ENCODE results near the gene UBE3D. TPM values are rescaled to one million over a fixed set of nuclear protein-coding genes. Genes with fewer than 3 reads are reported as not detected.
"Not testable (repeated sequence)": the region's sequence is repeated elsewhere in the genome, so short reads cannot be mapped to it uniquely, and the experiment has no call there.

Gene UBE3D
- total RNA-seq, 1 experiment from 2014 or later = 10.3 TPM

- DNase-seq = no peak
- Histone ChIP-seq H3K27ac (no peak overlapping the region), H3K9me3 (replicated peaks) (no peaks in the 10 kb centered on the region), H3K4me1 (peaks cover 23% of the 10 kb centered on the region), H3K36me3 (no peaks in the 10 kb centered on the region), H3K4me3 (no peak overlapping the region), H3K27me3 (no peaks in the 10 kb centered on the region)
These were observed 193.5 kb downstream of the UBE3D start for GRCh38 chr6:82872185-82872584.

- H3K27me3 ChIP-seq = no peaks in the 10 kb centered on the region
- H3K4me1 ChIP-seq = peaks cover 10% of the 10 kb centered on the region
- no peaks in the 10 kb centered on the region for H3K9me3 ChIP-seq (replicated peaks)
- no peak overlapping the region for H3K27ac ChIP-seq
- H3K4me3 ChIP-seq = no peak overlapping the region
- DNase-seq = no peak
- H3K36me3 ChIP-seq = no peaks in the 10 kb centered on the region
These were observed 195.0 kb downstream of the UBE3D start for GRCh38 chr6:82870582-82871172.

GRCh38 chr6:82869493-82869892 lies 196.1 kb downstream of the UBE3D start:
- Histone ChIP-seq H3K27ac (no peak overlapping the region), H3K4me3 (no peak overlapping the region), H3K36me3 (no peaks in the 10 kb centered on the region), H3K27me3 (no peaks in the 10 kb centered on the region), H3K4me1 (peaks cover 8% of the 10 kb centered on the region; the same call in 1 of the 2 replicates), H3K9me3 (replicated peaks) (no peaks in the 10 kb centered on the region)
- DNase-seq = no peak

GRCh38 chr6:82867946-82868345 lies 197.7 kb downstream of the UBE3D start:
- Histone ChIP-seq H3K4me3 (no peak overlapping the region), H3K27ac (peak overlapping the region; percentile 31; the same call in 1 of the 2 replicates), H3K4me1 (peaks cover 8% of the 10 kb centered on the region; the same call in 1 of the 2 replicates), H3K36me3 (no peaks in the 10 kb centered on the region), H3K9me3 (replicated peaks) (no peaks in the 10 kb centered on the region; the same call in 1 of the 2 replicates), H3K27me3 (no peaks in the 10 kb centered on the region)
- peak; percentile 53 to 69 for DNase-seq

- no peak overlapping the region for H3K4me3 ChIP-seq
- no peaks in the 10 kb centered on the region; the same call in 1 of the 2 replicates for H3K9me3 ChIP-seq (replicated peaks)
- H3K27ac ChIP-seq = no peak overlapping the region
- H3K27me3 ChIP-seq = no peaks in the 10 kb centered on the region
- peaks cover 21% of the 10 kb centered on the region for H3K4me1 ChIP-seq
- H3K36me3 ChIP-seq = no peaks in the 10 kb centered on the region
- DNase-seq = no peak
These were observed 199.2 kb downstream of the UBE3D start for GRCh38 chr6:82866446-82866845.

- Histone ChIP-seq H3K4me1 (peaks cover 21% of the 10 kb centered on the region), H3K27me3 (no peaks in the 10 kb centered on the region), H3K36me3 (no peaks in the 10 kb centered on the region), H3K9me3 (replicated peaks) (no peaks in the 10 kb centered on the region; the same call in 1 of the 2 replicates), H3K4me3 (no peak overlapping the region), H3K27ac (no peak overlapping the region)
- DNase-seq = no peak
These were observed 200.2 kb downstream of the UBE3D start for GRCh38 chr6:82865461-82865860.

- Histone ChIP-seq H3K4me1 (peaks cover 21% of the 10 kb centered on the region), H3K27ac (no peak overlapping the region), H3K27me3 (no peaks in the 10 kb centered on the region), H3K36me3 (no peaks in the 10 kb centered on the region), H3K9me3 (replicated peaks) (no peaks in the 10 kb centered on the region; the same call in 1 of the 2 replicates), H3K4me3 (no peak overlapping the region)
- DNase-seq = no peak
These were observed 201.9 kb downstream of the UBE3D start for GRCh38 chr6:82863781-82864180.

GRCh38 chr6:82862543-82862942 lies 203.1 kb downstream of the UBE3D start:
- Histone ChIP-seq H3K9me3 (replicated peaks) (no peaks in the 10 kb centered on the region; the same call in 1 of the 2 replicates), H3K27me3 (no peaks in the 10 kb centered on the region), H3K4me3 (no peak overlapping the region), H3K27ac (no peak overlapping the region), H3K36me3 (no peaks in the 10 kb centered on the region), H3K4me1 (peaks cover 13% of the 10 kb centered on the region)
- DNase-seq = peak in 1 of 2 experiments; percentile 10

GRCh38 chr6:82861121-82861520 lies 204.5 kb downstream of the UBE3D start:
- DNase-seq = no peak
- Histone ChIP-seq H3K27me3 (no peaks in the 10 kb centered on the region), H3K4me1 (peaks cover 13% of the 10 kb centered on the region), H3K4me3 (no peak overlapping the region), H3K36me3 (no peaks in the 10 kb centered on the region), H3K27ac (no peak overlapping the region), H3K9me3 (replicated peaks) (no peaks in the 10 kb centered on the region; the same call in 1 of the 2 replicates)

GRCh38 chr6:82856077-82856476 lies 209.6 kb downstream of the UBE3D start:
- H3K4me1 ChIP-seq; H3K36me3 ChIP-seq; H3K27ac ChIP-seq; H3K4me3 ChIP-seq; H3K9me3 ChIP-seq (replicated peaks); H3K27me3 ChIP-seq; DNase-seq: not testable (repeated sequence)

- DNase-seq; H3K4me3 ChIP-seq; H3K27ac ChIP-seq; H3K27me3 ChIP-seq; H3K4me1 ChIP-seq; H3K36me3 ChIP-seq; H3K9me3 ChIP-seq (replicated peaks): not testable (repeated sequence)
These were observed 212.7 kb downstream of the UBE3D start for GRCh38 chr6:82852904-82853303.

- H3K4me3 ChIP-seq = no peak overlapping the region
- H3K9me3 ChIP-seq (replicated peaks) = no peaks in the 10 kb centered on the region
- no peaks in the 10 kb centered on the region for H3K36me3 ChIP-seq
- peaks cover 19% of the 10 kb centered on the region for H3K4me1 ChIP-seq
- no peaks in the 10 kb centered on the region for H3K27me3 ChIP-seq
- DNase-seq = no peak
- H3K27ac ChIP-seq = peak overlapping the region; percentile 56
These were observed 222.3 kb downstream of the UBE3D start for GRCh38 chr6:82843291-82843885.

GRCh38 chr6:82842721-82843120 lies 222.9 kb downstream of the UBE3D start:
- H3K4me3 ChIP-seq = no peak overlapping the region

More at GRCh38 chr6:82842721-82843120, 222.9 kb downstream of the UBE3D start:
- Histone ChIP-seq H3K36me3 (no peaks in the 10 kb centered on the region), H3K4me1 (peaks cover 19% of the 10 kb centered on the region), H3K27ac (peak overlapping the region; percentile 56), H3K27me3 (no peaks in the 10 kb centered on the region), H3K9me3 (replicated peaks) (no peaks in the 10 kb centered on the region)
- peak; percentile 73 to 74 for DNase-seq

Measured in SJCRH30 (cell line).